GM06990 (cell line): Measurements from ENCODE around the gene DAGLA.

Experiments used
- DNase-seq: peaks from one replicate; pipeline ENCODE4 v3.0.0-alpha.2; 2011; ENCODE audit not compliant: insufficient read length; ENCODE audit errors: extremely low read depth
- H3K27me3 ChIP-seq: replicated peaks from 2 replicates; pipeline ENCODE4 v1.6.0; 2011; ENCODE audit warnings: low read length; ENCODE audit not compliant: control insufficient read depth, insufficient read depth
- H3K36me3 ChIP-seq: 2 replicates; pipeline ENCODE4 v1.5.1; 2011; ENCODE audit warnings: low read length; ENCODE audit not compliant: control insufficient read depth, insufficient read depth
- H3K4me3 ChIP-seq: replicated peaks from 2 replicates; pipeline ENCODE4 v1.5.1; 2011; ENCODE audit warnings: low read depth, mild to moderate bottlenecking, control low read depth, low read length
- TF ChIP-seq, protein P1 (sequence below): IDR thresholded peaks from 2 replicates; pipeline ENCODE4 v1.5.1; 2011; ENCODE audit warnings: low read length, control low read depth, mild to moderate bottlenecking, inconsistent platforms; ENCODE audit not compliant: insufficient read depth, poor library complexity, severe bottlenecking

The DAGLA gene, protein sequence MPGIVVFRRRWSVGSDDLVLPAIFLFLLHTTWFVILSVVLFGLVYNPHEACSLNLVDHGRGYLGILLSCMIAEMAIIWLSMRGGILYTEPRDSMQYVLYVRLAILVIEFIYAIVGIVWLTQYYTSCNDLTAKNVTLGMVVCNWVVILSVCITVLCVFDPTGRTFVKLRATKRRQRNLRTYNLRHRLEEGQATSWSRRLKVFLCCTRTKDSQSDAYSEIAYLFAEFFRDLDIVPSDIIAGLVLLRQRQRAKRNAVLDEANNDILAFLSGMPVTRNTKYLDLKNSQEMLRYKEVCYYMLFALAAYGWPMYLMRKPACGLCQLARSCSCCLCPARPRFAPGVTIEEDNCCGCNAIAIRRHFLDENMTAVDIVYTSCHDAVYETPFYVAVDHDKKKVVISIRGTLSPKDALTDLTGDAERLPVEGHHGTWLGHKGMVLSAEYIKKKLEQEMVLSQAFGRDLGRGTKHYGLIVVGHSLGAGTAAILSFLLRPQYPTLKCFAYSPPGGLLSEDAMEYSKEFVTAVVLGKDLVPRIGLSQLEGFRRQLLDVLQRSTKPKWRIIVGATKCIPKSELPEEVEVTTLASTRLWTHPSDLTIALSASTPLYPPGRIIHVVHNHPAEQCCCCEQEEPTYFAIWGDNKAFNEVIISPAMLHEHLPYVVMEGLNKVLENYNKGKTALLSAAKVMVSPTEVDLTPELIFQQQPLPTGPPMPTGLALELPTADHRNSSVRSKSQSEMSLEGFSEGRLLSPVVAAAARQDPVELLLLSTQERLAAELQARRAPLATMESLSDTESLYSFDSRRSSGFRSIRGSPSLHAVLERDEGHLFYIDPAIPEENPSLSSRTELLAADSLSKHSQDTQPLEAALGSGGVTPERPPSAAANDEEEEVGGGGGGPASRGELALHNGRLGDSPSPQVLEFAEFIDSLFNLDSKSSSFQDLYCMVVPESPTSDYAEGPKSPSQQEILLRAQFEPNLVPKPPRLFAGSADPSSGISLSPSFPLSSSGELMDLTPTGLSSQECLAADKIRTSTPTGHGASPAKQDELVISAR

DNA sequence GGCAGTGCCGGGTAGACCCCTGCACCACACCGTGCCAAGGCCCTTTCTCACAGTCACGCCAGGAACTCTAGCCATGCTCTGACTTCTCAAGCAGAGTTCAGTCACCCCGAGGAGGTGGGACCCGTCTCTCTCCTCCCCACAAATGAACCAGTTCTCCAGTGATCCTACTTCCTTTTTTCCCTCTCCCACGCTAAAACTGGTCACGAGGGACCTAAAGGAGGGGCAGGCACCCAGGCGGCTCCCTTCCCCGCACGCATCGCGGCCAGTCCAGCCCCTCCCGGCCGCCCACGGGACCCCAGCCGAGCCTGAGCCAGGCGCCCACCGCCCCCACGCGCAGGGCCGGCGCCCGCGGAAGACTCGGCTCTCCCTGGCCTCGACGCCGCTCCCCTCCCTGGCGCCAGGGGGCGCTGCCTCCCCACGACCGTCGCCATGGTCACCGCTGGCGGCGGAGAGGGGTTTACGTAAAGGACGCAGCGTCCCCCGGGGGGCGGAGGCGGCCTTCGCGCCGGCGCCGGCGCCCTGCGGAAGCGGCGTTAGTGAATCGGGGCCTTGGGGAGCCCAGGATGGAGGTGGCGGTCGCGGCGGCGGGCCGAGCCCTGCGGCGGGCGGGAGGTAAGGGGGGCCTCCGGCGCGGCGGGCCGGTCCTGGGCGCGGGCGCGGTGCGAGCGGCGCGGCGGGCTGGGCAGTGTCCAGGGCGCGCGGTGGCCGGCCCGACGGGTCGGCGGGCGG is at the start of gene DAGLA:
Gene DAGLA, plus strand, starts transcription at position 499 of the 729 bp plus-strand sequence. CDS start 39,765 bp downstream, outside the sequence.
- DNase-seq, result peak; percentile 61
- TF ChIP-seq, protein P1, sequence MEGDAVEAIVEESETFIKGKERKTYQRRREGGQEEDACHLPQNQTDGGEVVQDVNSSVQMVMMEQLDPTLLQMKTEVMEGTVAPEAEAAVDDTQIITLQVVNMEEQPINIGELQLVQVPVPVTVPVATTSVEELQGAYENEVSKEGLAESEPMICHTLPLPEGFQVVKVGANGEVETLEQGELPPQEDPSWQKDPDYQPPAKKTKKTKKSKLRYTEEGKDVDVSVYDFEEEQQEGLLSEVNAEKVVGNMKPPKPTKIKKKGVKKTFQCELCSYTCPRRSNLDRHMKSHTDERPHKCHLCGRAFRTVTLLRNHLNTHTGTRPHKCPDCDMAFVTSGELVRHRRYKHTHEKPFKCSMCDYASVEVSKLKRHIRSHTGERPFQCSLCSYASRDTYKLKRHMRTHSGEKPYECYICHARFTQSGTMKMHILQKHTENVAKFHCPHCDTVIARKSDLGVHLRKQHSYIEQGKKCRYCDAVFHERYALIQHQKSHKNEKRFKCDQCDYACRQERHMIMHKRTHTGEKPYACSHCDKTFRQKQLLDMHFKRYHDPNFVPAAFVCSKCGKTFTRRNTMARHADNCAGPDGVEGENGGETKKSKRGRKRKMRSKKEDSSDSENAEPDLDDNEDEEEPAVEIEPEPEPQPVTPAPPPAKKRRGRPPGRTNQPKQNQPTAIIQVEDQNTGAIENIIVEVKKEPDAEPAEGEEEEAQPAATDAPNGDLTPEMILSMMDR, result peak; percentile 63
- Histone ChIP-seq H3K27me3 (peaks cover 7% of the 10 kb centered on the region), H3K36me3 (no peaks in the 10 kb centered on the region), H3K4me3 (no peak within 1 kb of the TSS; the same call in 1 of the 2 replicates)

DNA sequence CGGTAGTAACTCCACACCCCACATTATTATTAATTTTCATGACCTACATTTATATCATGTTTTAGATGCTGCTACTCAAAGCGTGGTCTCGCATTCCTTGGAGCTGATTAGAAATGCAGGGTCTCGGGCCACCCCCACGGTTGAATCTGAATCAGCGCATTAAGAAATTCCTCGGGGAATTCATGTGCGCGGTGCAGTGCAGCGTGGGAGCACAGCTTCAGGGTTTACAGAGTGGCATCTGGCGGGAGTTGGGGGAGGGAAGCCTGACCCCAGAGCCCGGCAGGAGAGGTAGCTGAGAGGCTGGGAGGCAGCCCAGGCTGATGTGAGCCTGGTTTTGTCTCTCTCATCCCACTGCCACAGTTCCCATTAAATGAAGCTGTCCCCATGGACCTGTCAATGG is 48.1 kb upstream of the DAGLA start:
- TF ChIP-seq, protein P1, result no peak
- H3K27me3 ChIP-seq, result no peaks in the 10 kb centered on the region; the same call in none of the 2 replicates
- H3K4me3 ChIP-seq, result no peak overlapping the region
- no peaks in the 10 kb centered on the region for H3K36me3 ChIP-seq
- no peak for DNase-seq

DNA sequence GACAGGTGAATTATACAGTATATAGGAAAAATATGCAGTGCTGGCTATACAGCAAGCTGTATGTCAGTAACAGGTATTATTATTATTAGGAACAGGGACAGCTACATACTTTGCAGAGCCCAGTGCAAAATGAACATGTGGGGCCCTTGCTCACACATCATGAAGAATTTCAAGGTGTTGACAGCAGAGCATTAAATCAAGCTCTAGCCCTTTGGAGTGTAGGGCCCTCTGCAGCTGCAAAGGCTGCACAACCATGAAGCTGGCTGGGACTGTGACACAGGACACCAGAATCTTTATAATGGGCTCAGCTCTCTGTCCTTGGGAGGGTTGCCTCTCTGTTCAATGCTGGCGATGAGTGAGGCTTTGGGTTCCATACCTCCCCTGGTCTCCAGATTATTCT is 44.9 kb upstream of the DAGLA start:
- TF ChIP-seq, protein P1, result no peak
- Histone ChIP-seq H3K36me3 (no peaks in the 10 kb centered on the region), H3K4me3 (no peak overlapping the region), H3K27me3 (no peaks in the 10 kb centered on the region; the same call in none of the 2 replicates)
- DNase-seq, result no peak

DNA sequence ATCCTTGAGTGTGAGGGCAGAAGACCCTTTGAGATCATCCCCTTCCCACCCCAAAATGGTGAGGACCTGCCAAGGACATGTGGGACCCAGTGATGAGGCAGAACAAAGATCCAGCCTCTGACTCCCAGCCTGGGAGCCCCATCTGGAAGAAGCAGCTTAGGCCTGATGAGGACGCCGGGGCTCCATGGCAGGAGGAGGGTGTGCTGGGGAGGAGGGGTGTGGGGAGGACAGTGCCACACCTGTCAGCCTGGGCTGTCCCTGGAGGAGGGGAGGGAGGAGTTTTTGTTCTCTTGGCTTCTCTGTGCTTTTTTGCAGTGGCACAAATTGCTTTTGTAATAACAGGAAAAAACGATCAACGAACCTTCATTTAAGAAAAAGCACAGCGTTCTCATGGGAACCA is 44.4 kb upstream of the DAGLA start:
- H3K36me3 ChIP-seq, result no peaks in the 10 kb centered on the region
- H3K4me3 ChIP-seq, result no peak overlapping the region
- H3K27me3 ChIP-seq, result no peaks in the 10 kb centered on the region; the same call in none of the 2 replicates
- no peak for DNase-seq
- TF ChIP-seq, protein P1, result no peak

DNA sequence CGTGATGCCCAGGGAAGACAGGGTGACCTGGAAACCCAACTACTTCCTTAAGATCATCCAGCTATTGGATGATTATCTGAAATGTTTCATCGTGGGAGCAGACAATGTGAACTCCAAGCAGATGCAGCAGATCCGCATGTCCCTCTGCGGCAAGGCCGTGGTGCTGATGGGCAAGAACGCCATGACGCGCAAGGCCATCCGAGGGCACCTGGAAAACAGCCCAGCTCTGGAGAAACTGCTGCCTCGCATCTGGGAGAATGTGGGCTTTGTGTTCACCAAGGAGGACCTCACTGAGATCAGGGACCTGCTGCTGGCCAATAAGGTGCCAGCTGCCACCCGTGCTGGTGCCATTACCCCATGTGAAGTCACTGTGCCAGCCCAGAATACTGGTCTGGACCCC is 43.5 kb upstream of the DAGLA start:
- Histone ChIP-seq H3K36me3 (no peaks in the 10 kb centered on the region), H3K4me3 (no peak overlapping the region), H3K27me3 (no peaks in the 10 kb centered on the region; the same call in none of the 2 replicates)
- DNase-seq, result no peak
- TF ChIP-seq, protein P1, result no peak
